Epithelial cell of prostate (primary cell): ENCODE measurements around the gene ETS1.
"Not testable (repeated sequence)": the region's sequence is repeated elsewhere in the genome, so short reads cannot be mapped to it uniquely, and the experiment has no call there.

Experiments
- DNase-seq: peaks from one replicate; pipeline ENCODE4 v3.0.0-alpha.2; 2011; ENCODE audit warnings: low read depth, low spot score
- H3K27ac ChIP-seq: fragments of 450-650 bp; 2 replicates; pipeline ENCODE4 v1.5.1; 2017; ENCODE audit warnings: mild to moderate bottlenecking

The ETS1 gene

DNA sequence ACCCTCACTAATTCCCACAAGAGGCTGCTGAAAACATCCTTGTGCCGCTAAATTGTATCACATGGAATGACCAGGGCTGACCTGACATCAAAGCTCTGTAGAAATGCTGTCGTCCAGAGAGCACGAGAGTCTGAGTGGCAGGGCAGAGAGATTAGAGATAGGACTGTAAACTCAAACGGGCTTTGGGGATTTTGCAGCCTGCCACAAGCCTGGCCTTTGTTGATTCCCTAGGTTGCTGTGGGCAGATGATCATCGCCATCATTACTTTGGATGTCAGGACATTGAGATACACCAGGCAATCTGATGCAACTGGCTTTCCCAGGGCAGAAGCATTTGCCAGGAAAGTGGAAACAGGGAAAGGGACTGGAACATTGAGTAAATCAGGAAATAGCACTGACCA, 131.6 kb downstream of the ETS1 start:
- peak overlapping the region; percentile 8 for H3K27ac ChIP-seq
- DNase-seq: no peak

GRCh38 chr11:128453444-128454336, 133.7 kb downstream of the ETS1 start:
- peak; percentile 76 for DNase-seq
- H3K27ac ChIP-seq: peak overlapping the region; percentile 49

DNA sequence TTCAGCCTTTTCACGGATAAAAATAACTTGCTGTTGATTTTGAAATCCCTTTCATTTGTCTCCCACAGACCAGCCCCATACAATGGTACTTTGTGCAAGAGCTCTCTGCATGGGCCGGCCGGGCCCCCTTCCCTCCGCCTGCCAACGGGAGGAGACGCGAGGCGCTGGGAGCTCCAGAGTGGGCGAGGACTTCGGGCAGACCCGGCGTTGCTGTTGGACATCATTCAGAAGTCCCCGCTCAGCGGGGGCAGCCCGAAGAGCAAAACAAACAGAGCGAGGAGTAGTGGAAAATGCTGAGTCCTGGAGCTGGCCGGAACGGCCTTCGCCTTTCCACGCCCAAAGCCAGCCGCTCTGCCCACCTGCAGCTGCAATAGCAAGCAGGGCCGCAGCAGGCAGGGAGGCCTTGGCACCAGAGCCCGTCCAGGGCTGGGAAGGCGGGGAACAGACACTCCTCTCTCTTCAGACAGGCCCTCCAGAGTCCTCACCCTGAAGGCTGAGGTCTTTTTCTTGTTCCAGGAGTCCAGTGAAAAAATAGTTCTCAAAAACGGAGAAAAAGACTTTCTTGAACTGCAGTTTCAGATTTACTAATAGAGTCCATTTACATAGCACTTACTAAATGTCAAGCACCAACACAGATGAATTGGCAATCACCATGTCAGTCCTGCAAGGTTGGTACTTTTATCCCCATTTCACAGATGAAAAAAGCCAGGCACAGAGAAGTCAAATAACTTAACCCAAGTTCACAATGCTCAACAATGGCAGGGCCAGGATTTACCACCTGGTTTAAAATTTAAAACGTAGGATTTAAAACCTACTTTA, 135.5 kb downstream of the ETS1 start:
- DNase-seq: no peak

GRCh38 chr11:128450882-128451651, 136.3 kb downstream of the ETS1 start:
- H3K27ac ChIP-seq: no peak overlapping the region
- DNase-seq: no peak

More for the DNA sequence above, 135.5 kb downstream of the ETS1 start:
- H3K27ac ChIP-seq: no peak overlapping the region

GRCh38 chr11:128450425-128450824, 136.9 kb downstream of the ETS1 start:
- not testable (repeated sequence) for H3K27ac ChIP-seq, DNase-seq

- peak overlapping the region; percentile 80 for H3K27ac ChIP-seq
- DNase-seq: no peak
These were observed 138.2 kb downstream of the ETS1 start for GRCh38 chr11:128448981-128449713.

DNA sequence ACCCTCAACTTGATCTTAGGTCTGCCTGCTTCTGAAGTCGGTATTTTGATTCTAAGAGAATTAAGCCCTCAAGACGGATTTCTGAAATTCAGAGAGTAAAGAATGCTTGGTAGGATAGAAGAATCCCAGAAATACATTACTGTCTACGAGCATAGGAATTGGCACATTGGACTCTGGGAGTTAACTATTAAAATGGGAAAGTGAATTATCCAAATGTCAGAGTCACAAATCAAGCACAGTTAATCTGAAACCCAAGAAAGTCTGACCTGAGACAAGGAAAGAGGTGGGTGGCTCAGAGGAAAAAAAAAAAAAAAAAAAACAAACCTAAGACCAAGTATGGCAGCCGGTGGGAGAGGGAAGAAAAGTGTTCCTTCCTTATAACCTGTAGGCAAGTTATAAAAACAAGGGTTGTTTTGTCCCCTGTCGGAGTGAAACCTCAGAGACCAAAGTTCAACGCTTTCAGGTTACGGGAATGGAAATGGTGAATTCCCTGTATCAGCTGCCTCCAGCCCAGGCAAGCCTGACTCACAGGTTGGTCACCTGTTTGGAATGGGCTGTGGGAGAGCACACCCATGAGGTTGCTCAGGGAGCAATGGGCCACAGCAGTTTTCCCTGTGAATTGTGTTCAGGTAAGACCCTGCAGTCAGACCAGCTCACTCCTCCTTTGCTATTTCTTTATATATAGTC, 139.0 kb downstream of the ETS1 start:
- peak; percentile 81 for DNase-seq
- peak overlapping the region; percentile 80 for H3K27ac ChIP-seq

- H3K27ac ChIP-seq: no peak overlapping the region
- DNase-seq: no peak
These were observed 140.1 kb downstream of the ETS1 start for GRCh38 chr11:128447233-128447632.

DNA sequence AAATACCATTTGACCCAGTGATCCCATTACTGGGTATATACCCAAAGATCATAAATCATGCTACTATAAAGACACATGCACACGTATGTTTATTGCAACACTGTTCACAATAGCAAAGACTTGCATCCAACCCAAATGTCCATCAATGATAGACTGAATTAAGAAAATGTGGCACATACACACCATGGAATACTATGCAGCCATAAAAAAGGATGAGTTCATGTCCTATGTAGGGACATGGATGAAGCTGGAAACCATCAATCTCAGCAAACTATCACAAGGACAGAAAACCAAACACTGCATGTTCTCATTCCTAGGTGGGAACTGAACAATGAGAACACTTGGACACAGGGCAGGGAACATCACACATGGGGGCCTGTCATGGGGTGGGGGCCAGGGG, 141.4 kb downstream of the ETS1 start:
- H3K27ac ChIP-seq: not testable (repeated sequence)

DNA sequence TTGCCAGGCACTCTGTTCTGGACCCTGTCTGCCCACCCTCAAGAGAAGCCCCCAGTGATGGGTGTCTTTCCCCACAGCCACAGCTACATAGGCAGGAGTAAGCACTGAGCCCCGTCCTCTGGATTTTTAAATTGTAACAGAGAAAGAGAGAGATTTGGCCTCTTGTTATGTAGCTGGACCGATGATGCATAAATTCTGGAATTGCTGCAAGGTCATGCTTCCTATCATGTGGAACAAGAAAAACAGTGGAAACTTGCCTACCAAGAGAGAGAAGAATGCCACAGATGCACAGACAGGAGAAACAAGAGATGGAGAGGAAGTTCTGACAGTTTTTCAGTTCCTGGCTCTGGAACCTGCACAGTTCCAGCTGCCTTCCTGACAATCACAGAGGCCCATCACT, 150.2 kb downstream of the ETS1 start:
- no peak for DNase-seq
- H3K27ac ChIP-seq: no peak overlapping the region

More for the DNA sequence above, 141.4 kb downstream of the ETS1 start:
- DNase-seq: not testable (repeated sequence)

GRCh38 chr11:128434818-128435217, 152.5 kb downstream of the ETS1 start:
- DNase-seq: no peak
- H3K27ac ChIP-seq: no peak overlapping the region

GRCh38 chr11:128434411-128434810, 152.9 kb downstream of the ETS1 start:
- H3K27ac ChIP-seq: no peak overlapping the region
- DNase-seq: no peak

DNA sequence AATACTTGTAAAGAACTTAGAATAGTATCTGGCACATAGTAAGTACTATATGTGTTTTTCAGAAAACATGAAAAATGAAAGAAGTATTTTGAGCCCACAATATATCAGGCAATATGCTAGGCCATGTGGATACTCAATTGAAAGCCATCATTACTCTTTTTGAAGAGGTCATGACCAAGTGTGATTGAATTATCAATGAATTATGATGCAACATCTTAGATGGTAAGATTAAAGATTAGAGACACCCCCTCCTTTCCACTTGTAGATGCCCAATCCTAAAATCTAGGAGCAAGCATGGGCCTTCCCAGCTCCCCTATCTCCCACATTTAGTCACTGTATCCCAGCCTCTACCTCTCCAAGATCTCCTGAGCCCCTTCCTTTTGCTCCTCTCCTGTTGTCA, 154.4 kb downstream of the ETS1 start:
- DNase-seq: no peak
- no peak overlapping the region for H3K27ac ChIP-seq

- H3K27ac ChIP-seq: no peak overlapping the region
- no peak for DNase-seq
These were observed 155.4 kb downstream of the ETS1 start for GRCh38 chr11:128431931-128432330.

DNA sequence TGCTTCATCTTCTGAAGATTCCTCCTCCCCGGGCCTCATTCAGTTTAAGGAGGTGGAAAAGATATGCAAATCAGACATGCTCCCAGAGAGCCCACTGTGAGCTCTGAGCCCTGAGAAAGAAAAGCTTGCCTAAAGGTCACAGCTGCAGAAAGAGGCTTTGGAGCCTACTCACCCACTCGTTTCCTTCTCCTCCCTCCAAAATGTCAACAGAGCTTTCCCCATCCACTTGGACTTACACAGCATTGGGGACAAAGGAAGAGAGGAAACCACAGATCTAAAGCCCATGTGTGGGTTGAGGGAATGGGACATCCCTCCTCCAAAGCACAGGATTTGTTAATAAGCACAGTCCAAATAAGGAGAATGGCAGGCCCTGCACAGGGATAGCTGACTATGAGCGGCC, 158.4 kb downstream of the ETS1 start:
- DNase-seq: no peak
- H3K27ac ChIP-seq: no peak overlapping the region

DNA sequence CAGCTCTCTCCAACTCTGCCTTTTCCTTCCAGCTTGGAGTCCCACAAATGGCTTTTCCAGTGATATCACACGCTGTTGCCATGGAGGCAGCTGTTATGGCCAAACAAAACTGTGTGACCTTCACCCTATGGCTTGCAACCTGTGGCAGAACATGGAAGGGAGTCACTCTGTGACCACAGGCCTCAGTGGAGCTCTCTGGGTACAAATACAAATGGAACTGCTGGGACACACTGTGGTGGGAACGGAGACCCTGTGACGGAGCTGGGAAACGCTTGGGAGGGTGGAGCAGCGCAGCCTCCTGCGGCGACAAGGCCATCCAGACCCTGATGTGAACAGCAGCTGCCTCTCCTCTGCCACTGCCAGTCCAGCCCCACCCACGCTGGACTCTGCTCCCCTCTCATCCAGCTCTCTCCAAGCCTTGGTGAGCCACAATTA, 162.5 kb downstream of the ETS1 start:
- no peak overlapping the region for H3K27ac ChIP-seq
- no peak for DNase-seq

GRCh38 chr11:128424271-128424711, 163.1 kb downstream of the ETS1 start:
- no peak for DNase-seq
- no peak overlapping the region for H3K27ac ChIP-seq

DNA sequence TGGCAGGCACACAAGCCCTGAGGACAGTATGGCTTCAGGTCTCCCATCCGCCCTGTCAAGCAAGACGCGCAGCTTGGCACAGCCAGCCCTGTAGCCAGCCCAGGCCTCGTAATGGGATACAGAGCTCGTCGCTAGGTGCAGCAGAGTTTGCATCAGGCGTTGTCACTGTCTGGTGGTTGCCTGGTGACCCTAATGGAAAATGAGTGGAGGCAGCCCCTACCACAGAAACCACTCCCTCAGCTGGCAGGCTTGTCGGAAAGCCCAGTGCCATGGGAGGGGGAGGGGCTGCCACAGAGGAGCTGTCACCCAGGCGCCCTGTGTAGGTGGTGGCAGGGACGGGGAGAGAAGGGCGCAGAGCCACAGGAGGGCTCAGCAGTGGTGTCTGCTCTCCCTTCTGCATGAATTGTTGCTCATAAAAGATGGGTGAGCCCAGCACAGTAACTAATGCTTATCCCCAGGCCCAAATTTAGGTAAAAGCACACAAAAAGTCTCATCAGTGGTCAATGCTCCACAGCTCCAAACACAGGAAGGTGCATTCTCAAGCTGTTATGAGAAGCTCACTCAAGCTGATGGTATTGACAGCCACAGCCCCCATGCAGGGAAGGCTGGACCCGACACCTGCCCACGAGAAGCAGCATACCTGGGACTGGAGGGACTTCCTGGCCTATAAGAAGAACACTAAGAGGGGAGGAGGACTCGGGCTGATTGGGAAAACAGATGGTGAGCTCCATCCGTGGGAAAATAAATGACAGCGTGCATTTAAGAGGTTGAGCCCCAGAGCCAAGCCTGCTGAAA, 164.6 kb downstream of the ETS1 start:
- DNase-seq: no peak

More for the DNA sequence above, 164.6 kb downstream of the ETS1 start:
- no peak overlapping the region for H3K27ac ChIP-seq
